HepG2 (cell line): ENCODE measurements around the gene SASS6. TPM values are rescaled to one million over a fixed set of nuclear protein-coding genes. Genes with fewer than 3 reads are reported as not detected.

Source experiments
- CEBPG ChIP-seq: IDR thresholded peaks from 2 replicates; pipeline ENCODE4 v1.6.1; 2016
- CEBPZ ChIP-seq: IDR thresholded peaks from 2 replicates; pipeline ENCODE4 v1.6.1; 2012; ENCODE audit warnings: low read length, improper control_type of control experiment
- CREBL2 ChIP-seq: sonication (generic); formaldehyde crosslinking; IDR thresholded peaks from 2 replicates; pipeline ENCODE4 v1.8.1; 2023; ENCODE audit warnings: missing genetic modification reagents, mild to moderate bottlenecking, borderline replicate concordance
- HHEX ChIP-seq: IDR thresholded peaks from 2 replicates; pipeline ENCODE4 v1.6.1; 2016; ENCODE audit warnings: control low read depth
- HNRNPH1 ChIP-seq: fragments of 200-400 bp; formaldehyde crosslinking; optimal IDR thresholded peaks from 2 replicates; pipeline ENCODE3; 2017; ENCODE audit warnings: mild to moderate bottlenecking, low read depth, low read length
- KDM4B ChIP-seq: sonication (generic); formaldehyde crosslinking; IDR thresholded peaks from 2 replicates; pipeline ENCODE4 v1.4.0; 2020; ENCODE audit warnings: missing genetic modification reagents
- MBNL3 ChIP-seq: fragments of 250-450 bp; sonication (Bioruptor Pico); conservative IDR thresholded peaks from 2 replicates; pipeline ENCODE4 v1.8.0; 2022; ENCODE audit warnings: mild to moderate bottlenecking, inconsistent platforms
- RBM39 ChIP-seq: fragments of 200-400 bp; formaldehyde crosslinking; IDR thresholded peaks from one replicate; pipeline ENCODE4 v1.6.1; 2018; ENCODE audit warnings: antibody characterized with exemption, mild to moderate bottlenecking, low read depth, low read length; ENCODE audit not compliant: poor library complexity, severe bottlenecking
- RFX3 ChIP-seq: IDR thresholded peaks from 2 replicates; pipeline ENCODE4 v1.6.1; 2016; ENCODE audit warnings: missing biosample characterization, missing genetic modification reagents
- TCF7 ChIP-seq: sonication (generic); IDR thresholded peaks from 2 replicates; pipeline ENCODE4 v1.6.1; 2016; ENCODE audit warnings: antibody characterized with exemption, low read depth
- ZKSCAN1 ChIP-seq: fragments of 150-350 bp; IDR thresholded peaks from 2 replicates; pipeline ENCODE4 v1.6.1; 2014; ENCODE audit warnings: low read length
- ZNF335 ChIP-seq: sonication (generic); formaldehyde crosslinking; IDR thresholded peaks from 2 replicates; pipeline ENCODE4 v1.4.0; 2020; ENCODE audit warnings: missing genetic modification reagents
- ZNF354B ChIP-seq: sonication (generic); formaldehyde crosslinking; IDR thresholded peaks from 2 replicates; pipeline ENCODE4 v1.8.0; 2022; ENCODE audit warnings: mild to moderate bottlenecking, missing genetic modification reagents
- ZNF557 ChIP-seq: sonication (generic); formaldehyde crosslinking; IDR thresholded peaks from 2 replicates; pipeline ENCODE4 v1.4.0; 2020; ENCODE audit warnings: missing genetic modification reagents
- polyA plus RNA-seq, 8 experiments: library from polyadenylated mRNA; depleted of rRNA in 3 of 8; stranded (reverse) in 7 of 8; unstranded in 1 of 8; fragments of >200 nt; fragmentation: Illumina TruSeq in 4 of 8; extraction: Trizol in 4 of 8; gene quantifications; 2 replicates each; pipeline versions ENCODE4 v1.2.1 to v1.2.3, GENCODE V29; 2011 to 2016; ENCODE audit warnings: low read depth in 4 of 8, missing spikeins in 1 of 8, mixed read lengths in 1 of 8; ENCODE audit not compliant: insufficient read depth in 1 of 8
- total RNA-seq, 5 experiments: library from RNA; depleted of rRNA; stranded (reverse); fragments of >200 nt; fragmentation: Illumina TruSeq; extraction: Trizol; gene quantifications; 2 replicates each; pipeline ENCODE4 v1.2.3, GENCODE V29; 2016; ENCODE audit warnings: low read depth in 1 of 5
- TF ChIP-seq, protein P1 (sequence below): sonication (generic); formaldehyde crosslinking; IDR thresholded peaks from 2 replicates; pipeline ENCODE4 v1.4.0; 2020; ENCODE audit warnings: missing genetic modification reagents
- TF ChIP-seq, protein P2 (sequence below): sonication (generic); formaldehyde crosslinking; IDR thresholded peaks from 2 replicates; pipeline ENCODE4 v1.5.0; 2020; ENCODE audit warnings: mild to moderate bottlenecking, missing genetic modification reagents
- TF ChIP-seq, protein P3 (sequence below): sonication (generic); formaldehyde crosslinking; IDR thresholded peaks from 2 replicates; pipeline ENCODE4 v1.4.0; 2020; ENCODE audit warnings: missing genetic modification reagents

Gene SASS6
- total and polyA plus RNA-seq, 2 of the 13 experiments (the other 11 are each of a cell fraction or from before 2014, with no cell fraction given), result 2.3 to 10.7 TPM

GRCh38 chr1:100037927-100038659, 94.6 kb downstream of the SASS6 start (continued):
- TF ChIP-seq CREBL2 (CRISPR knock-in tag) (no peak), ZKSCAN1 (no peak), HNRNPH1 (no peak), CEBPG (no peak; the same call in 1 of the 2 replicates), MBNL3 (CRISPR knock-in tag) (no peak), HHEX (CRISPR knock-in tag) (no peak), ZNF354B (peak; percentile 36; the same call in 1 of the 2 replicates), RFX3 (CRISPR knock-in tag) (no peak), TCF7 (no peak), ZNF335 (CRISPR knock-in tag) (peak; percentile 36; the same call in 1 of the 2 replicates), ZNF557 (0 out of 2 replicates have a peak, but pooled peaks have one; percentile 44), KDM4B (no peak), CEBPZ (no peak), RBM39 (no peak)
- TF ChIP-seq, protein P1, sequence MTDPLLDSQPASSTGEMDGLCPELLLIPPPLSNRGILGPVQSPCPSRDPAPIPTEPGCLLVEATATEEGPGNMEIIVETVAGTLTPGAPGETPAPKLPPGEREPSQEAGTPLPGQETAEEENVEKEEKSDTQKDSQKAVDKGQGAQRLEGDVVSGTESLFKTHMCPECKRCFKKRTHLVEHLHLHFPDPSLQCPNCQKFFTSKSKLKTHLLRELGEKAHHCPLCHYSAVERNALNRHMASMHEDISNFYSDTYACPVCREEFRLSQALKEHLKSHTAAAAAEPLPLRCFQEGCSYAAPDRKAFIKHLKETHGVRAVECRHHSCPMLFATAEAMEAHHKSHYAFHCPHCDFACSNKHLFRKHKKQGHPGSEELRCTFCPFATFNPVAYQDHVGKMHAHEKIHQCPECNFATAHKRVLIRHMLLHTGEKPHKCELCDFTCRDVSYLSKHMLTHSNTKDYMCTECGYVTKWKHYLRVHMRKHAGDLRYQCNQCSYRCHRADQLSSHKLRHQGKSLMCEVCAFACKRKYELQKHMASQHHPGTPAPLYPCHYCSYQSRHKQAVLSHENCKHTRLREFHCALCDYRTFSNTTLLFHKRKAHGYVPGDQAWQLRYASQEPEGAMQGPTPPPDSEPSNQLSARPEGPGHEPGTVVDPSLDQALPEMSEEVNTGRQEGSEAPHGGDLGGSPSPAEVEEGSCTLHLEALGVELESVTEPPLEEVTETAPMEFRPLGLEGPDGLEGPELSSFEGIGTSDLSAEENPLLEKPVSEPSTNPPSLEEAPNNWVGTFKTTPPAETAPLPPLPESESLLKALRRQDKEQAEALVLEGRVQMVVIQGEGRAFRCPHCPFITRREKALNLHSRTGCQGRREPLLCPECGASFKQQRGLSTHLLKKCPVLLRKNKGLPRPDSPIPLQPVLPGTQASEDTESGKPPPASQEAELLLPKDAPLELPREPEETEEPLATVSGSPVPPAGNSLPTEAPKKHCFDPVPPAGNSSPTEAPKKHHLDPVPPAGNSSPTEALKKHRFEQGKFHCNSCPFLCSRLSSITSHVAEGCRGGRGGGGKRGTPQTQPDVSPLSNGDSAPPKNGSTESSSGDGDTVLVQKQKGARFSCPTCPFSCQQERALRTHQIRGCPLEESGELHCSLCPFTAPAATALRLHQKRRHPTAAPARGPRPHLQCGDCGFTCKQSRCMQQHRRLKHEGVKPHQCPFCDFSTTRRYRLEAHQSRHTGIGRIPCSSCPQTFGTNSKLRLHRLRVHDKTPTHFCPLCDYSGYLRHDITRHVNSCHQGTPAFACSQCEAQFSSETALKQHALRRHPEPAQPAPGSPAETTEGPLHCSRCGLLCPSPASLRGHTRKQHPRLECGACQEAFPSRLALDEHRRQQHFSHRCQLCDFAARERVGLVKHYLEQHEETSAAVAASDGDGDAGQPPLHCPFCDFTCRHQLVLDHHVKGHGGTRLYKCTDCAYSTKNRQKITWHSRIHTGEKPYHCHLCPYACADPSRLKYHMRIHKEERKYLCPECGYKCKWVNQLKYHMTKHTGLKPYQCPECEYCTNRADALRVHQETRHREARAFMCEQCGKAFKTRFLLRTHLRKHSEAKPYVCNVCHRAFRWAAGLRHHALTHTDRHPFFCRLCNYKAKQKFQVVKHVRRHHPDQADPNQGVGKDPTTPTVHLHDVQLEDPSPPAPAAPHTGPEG (CRISPR knock-in tag), result peak; percentile 53
- TF ChIP-seq, protein P2, sequence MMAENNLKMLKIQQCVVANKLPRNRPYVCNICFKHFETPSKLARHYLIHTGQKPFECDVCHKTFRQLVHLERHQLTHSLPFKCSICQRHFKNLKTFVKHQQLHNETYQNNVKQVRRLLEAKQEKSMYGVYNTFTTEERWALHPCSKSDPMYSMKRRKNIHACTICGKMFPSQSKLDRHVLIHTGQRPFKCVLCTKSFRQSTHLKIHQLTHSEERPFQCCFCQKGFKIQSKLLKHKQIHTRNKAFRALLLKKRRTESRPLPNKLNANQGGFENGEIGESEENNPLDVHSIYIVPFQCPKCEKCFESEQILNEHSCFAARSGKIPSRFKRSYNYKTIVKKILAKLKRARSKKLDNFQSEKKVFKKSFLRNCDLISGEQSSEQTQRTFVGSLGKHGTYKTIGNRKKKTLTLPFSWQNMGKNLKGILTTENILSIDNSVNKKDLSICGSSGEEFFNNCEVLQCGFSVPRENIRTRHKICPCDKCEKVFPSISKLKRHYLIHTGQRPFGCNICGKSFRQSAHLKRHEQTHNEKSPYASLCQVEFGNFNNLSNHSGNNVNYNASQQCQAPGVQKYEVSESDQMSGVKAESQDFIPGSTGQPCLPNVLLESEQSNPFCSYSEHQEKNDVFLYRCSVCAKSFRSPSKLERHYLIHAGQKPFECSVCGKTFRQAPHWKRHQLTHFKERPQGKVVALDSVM (CRISPR knock-in tag), result peak; percentile 40
- TF ChIP-seq, protein P3, sequence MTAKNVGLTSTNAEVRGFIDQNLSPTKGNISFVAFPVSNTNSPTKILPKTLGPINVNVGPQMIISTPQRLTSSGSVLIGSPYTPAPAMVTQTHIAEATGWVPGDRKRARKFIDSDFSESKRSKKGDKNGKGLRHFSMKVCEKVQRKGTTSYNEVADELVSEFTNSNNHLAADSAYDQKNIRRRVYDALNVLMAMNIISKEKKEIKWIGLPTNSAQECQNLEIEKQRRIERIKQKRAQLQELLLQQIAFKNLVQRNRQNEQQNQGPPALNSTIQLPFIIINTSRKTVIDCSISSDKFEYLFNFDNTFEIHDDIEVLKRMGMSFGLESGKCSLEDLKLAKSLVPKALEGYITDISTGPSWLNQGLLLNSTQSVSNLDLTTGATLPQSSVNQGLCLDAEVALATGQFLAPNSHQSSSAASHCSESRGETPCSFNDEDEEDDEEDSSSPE (CRISPR knock-in tag), result 0 out of 2 replicates have a peak, but pooled peaks have one; percentile 45
